Kidney (tissue), 14 donors: ENCODE data around the gene G3BP1. TPM values are rescaled to one million over a fixed set of nuclear protein-coding genes. Genes with fewer than 3 reads are reported as not detected.
A peak's percentile ranks its signal among the peaks of the same experiment; 100 is the strongest.

Source experiments
- DNase-seq, 5 donors: peaks; one replicate each; pipeline ENCODE4 v3.0.0-alpha.2; 2013 to 2020
- FAIRE-seq: peaks from 2 replicates; lab custom pipeline; 2012; peaks lifted over from hg19 to GRCh38; lab: Jason Lieb, UNC
- H3K27ac ChIP-seq, 2 donors: one replicate each; pipeline ENCODE4 v1.7.0; 2013; ENCODE audit warnings: low read depth in 2 of 2, low read length in 2 of 2, inconsistent platforms in 1 of 2
- H3K27me3 ChIP-seq: one replicate; pipeline ENCODE4 v1.7.1; 2013; ENCODE audit warnings: low read length, inconsistent platforms; ENCODE audit not compliant: control insufficient read depth, insufficient read depth
- H3K36me3 ChIP-seq, 3 donors: one replicate each; pipeline versions ENCODE4 v1.7.0 to v1.7.1; 2013; ENCODE audit warnings: low read length in 3 of 3, control low read depth in 1 of 3, inconsistent platforms in 1 of 3; ENCODE audit not compliant: insufficient read depth in 3 of 3, control insufficient read depth in 2 of 3
- H3K4me1 ChIP-seq, 3 donors: one replicate each; pipeline versions ENCODE4 v1.7.0 to v1.7.1; 2013; ENCODE audit warnings: low read length in 3 of 3, inconsistent platforms in 1 of 3, low read depth in 1 of 3; ENCODE audit not compliant: control insufficient read depth in 2 of 3, insufficient read depth in 2 of 3
- H3K4me3 ChIP-seq, 3 donors: one replicate each; pipeline versions ENCODE4 v1.7.0 to v1.8.1; 2013; ENCODE audit warnings: low read length in 3 of 3, control low read depth in 1 of 3, inconsistent platforms in 1 of 3
- H3K9ac ChIP-seq, 3 donors: one replicate each; pipeline versions ENCODE4 v1.7.0 to v1.7.1; 2013; ENCODE audit warnings: low read length in 3 of 3, control low read depth in 1 of 3, inconsistent platforms in 1 of 3
- H3K9me3 ChIP-seq, 3 donors: one replicate each; pipeline versions ENCODE4 v1.7.0 to v1.7.1; 2013; ENCODE audit warnings: low read length in 3 of 3, control low read depth in 1 of 3, inconsistent platforms in 1 of 3; ENCODE audit not compliant: control insufficient read depth in 2 of 3, insufficient read depth in 1 of 3
- CTCF ChIP-seq: IDR thresholded peaks from 3 replicates; pipeline ENCODE4 v1.5.1; 2012; ENCODE audit warnings: mild to moderate bottlenecking, moderate library complexity, borderline replicate concordance; ENCODE audit not compliant: insufficient read depth; ENCODE audit errors: extremely low read depth
- intact Hi-C: fragments of 100-400 bp; cut with DNase I; formaldehyde crosslinking; loops from one replicate; pipeline ENCODE4 v1.11.1; 2022
- polyA plus RNA-seq: library from polyadenylated mRNA; stranded (reverse); fragments of 350-450 nt; fragmentation: Illumina TruSeq; extraction: RNeasy Lipid Tissue Mini Kit (QIAGEN cat#74804); gene quantifications from one replicate; pipeline ENCODE4 v1.2.3, GENCODE V29; 2014; ENCODE audit warnings: low read depth, low replicate concordance; ENCODE audit not compliant: insufficient read depth
- total RNA-seq: library from RNA; stranded (reverse); fragmentation: NEBNext Ultra II Directional; extraction: Animal tissue kit (Norgen Biotek cat#: 25700); gene quantifications from one replicate; pipeline ENCODE4 v1.2.1, GENCODE V29; 2021
- donor health status: control.
- donor health status: control.
- donor health status: control.
- donor health status: control.
- donor health status: control.
- donor health status: DM: yes; HTN: yes; CAD: no.
- donor health status: Normal renal cell carcinoma (clear cell type).

Gene G3BP1
- total and polyA plus RNA-seq, 2 donors from 2014 or later: 34.2 to 165 TPM

- H3K4me1 ChIP-seq: peaks cover 0 to 16% (median 2%) of the 10 kb centered on the region in 3 donors
- FAIRE-seq (no peak), DNase-seq (no peak)
- intact Hi-C loops: no loop called here
- peaks cover 0 to 6% (median 4%) of the 10 kb centered on the region in 3 donors for H3K36me3 ChIP-seq
- H3K27me3 ChIP-seq: no peaks in the 10 kb centered on the region
- no peak overlapping the region for H3K27ac ChIP-seq
- H3K4me3 ChIP-seq: no peak overlapping the region
- H3K9ac ChIP-seq: no peak overlapping the region
- no peak for TF ChIP-seq CTCF
- no peaks in the 10 kb centered on the region for H3K9me3 ChIP-seq
These were observed 20.2 kb upstream of the G3BP1 start for GRCh38 chr5:151751593-151751992.

- Histone ChIP-seq H3K9ac (peak overlapping the region in 1 of 3 donors; percentile 35), H3K4me1 (peaks cover 0 to 27% (median 17%) of the 10 kb centered on the region in 3 donors), H3K9me3 (no peaks in the 10 kb centered on the region), H3K4me3 (peak overlapping the region in 1 of 3 donors; percentile 16), H3K36me3 (peaks cover 0 to 6% (median 4%) of the 10 kb centered on the region in 3 donors), H3K27me3 (no peaks in the 10 kb centered on the region), H3K27ac (peak overlapping the region; percentile 55 to 82)
- TF ChIP-seq CTCF: no peak
- DNase-seq: peak in 3 of 5 donors; percentile 49 to 75 (median 73)
- intact Hi-C loops: no loop called here
- no peak for FAIRE-seq
These were observed 16.4 kb upstream of the G3BP1 start for GRCh38 chr5:151755383-151755782.

GRCh38 chr5:151757233-151758140 is 14.3 kb upstream of the G3BP1 start:
- Histone ChIP-seq H3K36me3 (peaks cover 0 to 6% (median 4%) of the 10 kb centered on the region in 3 donors), H3K9ac (peak overlapping the region; percentile 30 to 90 (median 66)), H3K4me3 (peak overlapping the region; percentile 67 to 91 (median 74)), H3K9me3 (no peaks in the 10 kb centered on the region), H3K27ac (peak overlapping the region; percentile 54 to 79), H3K4me1 (peaks cover 0 to 23% (median 17%) of the 10 kb centered on the region in 3 donors), H3K27me3 (no peaks in the 10 kb centered on the region)
- FAIRE-seq: no peak
- TF ChIP-seq CTCF: no peak
- peak in 1 of 5 donors; percentile 45 for DNase-seq
- intact Hi-C loops: no loop called here
